Breast epithelium (tissue), 3 donors: ENCODE data around the gene XPC.

ENCODE experiments used
- POLR2A ChIP-seq: fragments of 450-650 bp; IDR thresholded peaks from one replicate; pipeline ENCODE4 v1.6.1; 2016; ENCODE audit warnings: antibody characterized with exemption, mild to moderate bottlenecking, moderate library complexity
- TF ChIP-seq, protein P1 (sequence below), 3 donors: fragments of 450-650 bp; IDR thresholded peaks; one replicate each; pipeline ENCODE4 v1.5.1; 2016 to 2017; ENCODE audit warnings: antibody characterized with exemption in 3 of 3, mild to moderate bottlenecking in 3 of 3, moderate library complexity in 3 of 3

GRCh38 chr3:14126887-14127505 is 51.4 kb downstream of the XPC start:
- TF ChIP-seq, protein P1, sequence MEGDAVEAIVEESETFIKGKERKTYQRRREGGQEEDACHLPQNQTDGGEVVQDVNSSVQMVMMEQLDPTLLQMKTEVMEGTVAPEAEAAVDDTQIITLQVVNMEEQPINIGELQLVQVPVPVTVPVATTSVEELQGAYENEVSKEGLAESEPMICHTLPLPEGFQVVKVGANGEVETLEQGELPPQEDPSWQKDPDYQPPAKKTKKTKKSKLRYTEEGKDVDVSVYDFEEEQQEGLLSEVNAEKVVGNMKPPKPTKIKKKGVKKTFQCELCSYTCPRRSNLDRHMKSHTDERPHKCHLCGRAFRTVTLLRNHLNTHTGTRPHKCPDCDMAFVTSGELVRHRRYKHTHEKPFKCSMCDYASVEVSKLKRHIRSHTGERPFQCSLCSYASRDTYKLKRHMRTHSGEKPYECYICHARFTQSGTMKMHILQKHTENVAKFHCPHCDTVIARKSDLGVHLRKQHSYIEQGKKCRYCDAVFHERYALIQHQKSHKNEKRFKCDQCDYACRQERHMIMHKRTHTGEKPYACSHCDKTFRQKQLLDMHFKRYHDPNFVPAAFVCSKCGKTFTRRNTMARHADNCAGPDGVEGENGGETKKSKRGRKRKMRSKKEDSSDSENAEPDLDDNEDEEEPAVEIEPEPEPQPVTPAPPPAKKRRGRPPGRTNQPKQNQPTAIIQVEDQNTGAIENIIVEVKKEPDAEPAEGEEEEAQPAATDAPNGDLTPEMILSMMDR (IDR thresholded peaks at IDR 0.05): no peak
- TF ChIP-seq POLR2A: no peak
